Testis (tissue), 2 donors: ENCODE data around the gene BICC1.

Experiments
- CTCF ChIP-seq, 3 experiments: fragments of 450-650 bp in 2 of 3; fragments of 200-600 bp in 1 of 3; sonication (generic) in 1 of 3; IDR thresholded peaks; one replicate each; pipeline ENCODE4 v1.5.1; 2016 to 2019; ENCODE audit warnings: antibody characterized with exemption in 3 of 3, mild to moderate bottlenecking in 2 of 3, moderate library complexity in 1 of 3
- POLR2A ChIP-seq: fragments of 450-650 bp; IDR thresholded peaks from one replicate; pipeline ENCODE4 v1.6.1; 2017; ENCODE audit warnings: antibody characterized with exemption, mild to moderate bottlenecking, moderate library complexity

GRCh38 chr10:58807629-58808022, 295.0 kb downstream of the BICC1 start:
- TF ChIP-seq CTCF (IDR thresholded peaks at IDR 0.05) (no peak), POLR2A (no peak)
